Tongue (tissue), 2 donors: ENCODE results near the gene PRPH. TPM values are rescaled to one million over a fixed set of nuclear protein-coding genes. Genes with fewer than 3 reads are reported as not detected.
A peak's percentile ranks its signal among the peaks of the same experiment; 100 is the strongest.

ENCODE experiments used
- DNase-seq: peaks from one replicate; pipeline ENCODE4 v3.0.0-alpha.2; 2015
- total RNA-seq: library from RNA; depleted of rRNA; stranded (reverse); fragments of >200 nt; gene quantifications from one replicate; pipeline ENCODE4 v1.2.3, GENCODE V29; 2014

PRPH gene
- total RNA-seq, 1 donor from 2014 or later, result 5.2 TPM

- no peak for DNase-seq
These were observed 51.8 kb downstream of the PRPH start, which contains the start of gene DNAJC22 for GRCh38 chr12:49346659-49347310. DNAJC22 (plus strand) TSS chr12:49346888; CDS start chr12:49348873, 1,985 bp downstream.

- DNase-seq, result peak; percentile 83
These were observed 52.6 kb downstream of the PRPH start for GRCh38 chr12:49347311-49348193.

Other genes starting within 250 kb of the PRPH start
- 42.5 TPM for gene KMT2D, start 234.4 kb upstream of the PRPH start, total RNA-seq
- gene RHEBL1, start 225.2 kb upstream of the PRPH start, total RNA-seq, result 0.31 TPM
- gene DHH, start 200.3 kb upstream of the PRPH start, total RNA-seq, result 9.0 TPM
- 39.8 TPM for gene LMBR1L, start 184.3 kb upstream of the PRPH start, total RNA-seq
- 509 TPM for gene TUBA1B, start 163.8 kb upstream of the PRPH start, total RNA-seq
- 491 TPM for gene TUBA1A, start 106.1 kb upstream of the PRPH start, total RNA-seq
- 78.3 TPM for gene TUBA1C, start 30.1 kb upstream of the PRPH start, total RNA-seq
- gene TROAP, start 28.1 kb downstream of the PRPH start, total RNA-seq, result 7.7 TPM
- gene C1QL4, start 42.0 kb downstream of the PRPH start, total RNA-seq, result not detected
- gene DNAJC22, start 51.7 kb downstream of the PRPH start, total RNA-seq, result not detected
- gene SPATS2, start 72.3 kb downstream of the PRPH start, total RNA-seq, result 28.7 TPM
- 2.3 TPM for gene KCNH3, start 243.9 kb downstream of the PRPH start, total RNA-seq